COLO668 (cell line): Measurements from ENCODE around the gene PSMA6.
"Not testable (repeated sequence)": the region's sequence is repeated elsewhere in the genome, so short reads cannot be mapped to it uniquely, and the experiment has no call there.

ENCODE experiments used
- DNase-seq: peaks from one replicate; lab custom pipeline; 2025; ENCODE audit not compliant: unreplicated experiment; lab: John Stamatoyannopoulos, UW

The PSMA6 gene

DNA sequence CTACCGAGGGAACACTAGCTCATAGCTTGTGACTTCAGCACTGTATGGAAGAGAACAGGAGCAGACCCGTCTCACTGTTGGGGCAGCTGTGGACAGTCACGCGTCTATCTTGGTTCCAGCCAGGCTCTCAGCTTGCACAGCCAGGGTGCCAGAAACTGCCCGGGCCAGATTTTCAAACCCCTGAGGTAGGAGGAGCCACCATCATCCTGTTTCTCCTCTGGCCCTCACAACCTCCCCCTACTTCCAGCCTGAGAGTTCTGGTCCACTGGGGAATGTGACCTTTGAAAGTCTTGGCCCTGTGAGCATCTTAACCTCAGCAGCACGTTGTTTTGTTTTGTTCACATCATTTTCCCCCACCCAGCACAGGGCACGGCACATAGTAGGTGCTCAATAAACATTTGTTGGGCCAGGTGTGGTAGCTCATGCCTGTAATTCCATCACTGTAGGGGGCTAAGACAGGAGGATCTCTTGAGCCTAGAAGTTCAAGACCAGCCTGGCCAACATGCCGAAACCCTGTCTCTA, 50.4 kb downstream of the PSMA6 start:
- DNase-seq, result no peak

DNA sequence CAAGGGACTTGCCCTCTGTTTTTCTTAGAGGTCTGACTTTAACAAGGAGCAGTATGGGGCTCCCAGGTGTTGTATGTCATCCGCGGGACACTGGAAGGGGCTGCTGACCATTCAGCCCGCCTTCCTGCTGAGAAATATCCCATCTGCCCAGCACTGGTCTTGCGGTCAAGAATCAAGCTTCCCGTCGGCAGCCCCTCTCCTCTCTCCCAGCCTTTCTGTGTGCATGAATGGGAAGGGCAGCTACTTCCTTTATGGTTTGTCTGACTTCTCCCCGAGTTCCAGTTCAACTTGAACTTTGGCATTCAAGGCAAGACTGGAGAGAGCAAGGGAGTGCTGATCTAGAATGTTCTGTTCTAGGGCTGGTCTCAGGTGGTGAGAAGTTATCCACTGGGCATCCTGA, 51.5 kb downstream of the PSMA6 start:
- no peak for DNase-seq

DNA sequence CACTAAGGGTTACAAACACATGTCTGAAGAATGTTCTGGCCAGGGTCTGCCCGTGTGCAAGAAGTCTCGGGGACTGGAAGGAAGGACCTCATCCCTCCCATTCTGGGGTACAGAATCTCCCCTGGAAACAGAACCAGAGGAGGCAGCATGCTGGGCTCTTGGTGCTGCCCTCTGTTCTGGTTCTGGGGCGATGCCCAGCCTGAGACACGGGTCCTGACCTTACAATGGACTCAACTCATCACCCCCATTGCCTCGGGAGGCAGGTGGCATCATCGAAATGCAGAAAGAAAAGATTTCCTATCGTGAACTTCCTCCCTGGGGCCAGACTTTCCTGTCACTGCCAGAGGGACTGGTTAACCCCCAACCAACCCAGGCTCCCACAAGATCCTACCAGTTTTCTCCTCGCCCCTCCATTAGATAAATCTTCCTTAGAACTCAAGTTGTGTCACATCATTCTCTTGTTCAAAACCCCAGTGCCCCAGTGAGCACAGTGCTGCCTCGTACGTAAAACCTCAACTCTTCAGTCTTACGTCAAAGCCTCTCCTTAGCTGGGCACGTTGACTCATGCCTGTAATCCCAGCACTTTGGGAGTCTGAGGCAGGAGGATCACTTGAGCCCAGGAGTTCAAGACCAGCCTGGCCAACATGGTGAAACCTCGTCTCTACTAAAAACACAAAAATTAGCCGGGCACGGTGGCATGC, 52.1 kb downstream of the PSMA6 start:
- DNase-seq, result no peak

DNA sequence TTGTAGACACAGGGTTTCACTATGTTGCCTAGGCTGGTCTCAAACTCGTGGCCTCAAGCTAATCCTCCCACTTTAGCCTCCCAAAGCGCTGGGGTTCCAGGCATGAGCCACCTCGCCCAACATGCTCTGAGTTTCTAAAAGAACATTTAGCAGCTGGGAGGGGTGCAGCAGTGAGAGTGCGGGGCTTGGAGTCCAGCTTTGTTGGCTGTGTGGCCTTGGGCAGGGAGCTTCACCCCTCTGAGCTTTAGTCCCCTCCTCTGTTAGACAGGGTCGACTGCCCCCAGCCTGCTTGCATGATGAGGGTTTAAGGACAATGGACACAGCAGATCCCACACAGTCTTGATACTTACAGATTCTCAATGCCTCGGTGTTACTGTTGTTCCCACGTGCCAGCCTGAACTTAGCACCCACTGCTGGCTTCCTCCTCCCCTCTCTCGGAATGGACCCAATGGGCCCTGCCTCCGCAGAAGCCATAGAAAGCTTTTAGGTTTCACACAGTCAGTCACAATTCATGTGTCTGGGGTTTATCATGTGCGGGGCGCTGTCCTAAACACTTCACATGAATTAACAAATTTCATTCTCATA, 54.6 kb downstream of the PSMA6 start:
- no peak for DNase-seq

DNA sequence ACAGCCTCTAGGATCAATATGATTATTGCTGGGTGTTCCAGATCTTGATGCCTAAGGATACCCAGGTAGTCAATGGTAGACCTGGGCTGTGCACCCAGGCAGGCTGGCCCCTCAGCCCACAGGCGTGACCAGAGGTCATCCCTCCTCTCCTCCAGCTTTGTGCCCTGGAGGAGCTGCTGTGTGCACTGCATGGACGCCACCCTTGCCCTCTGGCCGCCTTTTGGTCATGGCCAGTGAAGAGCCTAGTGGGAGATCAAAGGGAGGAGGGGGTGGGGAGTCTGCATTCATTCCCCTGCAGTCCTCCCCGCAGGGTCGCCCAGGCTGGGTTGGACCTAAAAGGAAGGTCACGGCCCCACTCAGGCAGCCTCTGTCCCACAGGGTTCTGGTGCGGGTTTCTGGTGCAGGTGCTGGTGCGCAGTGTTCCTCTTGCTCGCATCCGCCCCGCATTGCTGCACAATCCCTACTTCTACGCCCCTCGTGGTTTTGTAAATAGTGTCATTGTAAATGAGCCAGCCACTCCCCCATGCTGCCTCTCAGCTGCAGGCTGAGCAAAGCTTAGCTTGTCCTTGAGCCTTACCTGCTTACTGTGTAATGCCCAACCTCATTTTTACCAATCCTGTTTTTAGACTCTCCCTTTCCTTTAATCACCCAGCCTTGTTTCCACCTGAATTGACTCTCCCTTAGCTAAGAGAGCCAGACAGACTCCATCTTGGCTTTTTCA, 55.3 kb downstream of the PSMA6 start:
- no peak for DNase-seq

DNA sequence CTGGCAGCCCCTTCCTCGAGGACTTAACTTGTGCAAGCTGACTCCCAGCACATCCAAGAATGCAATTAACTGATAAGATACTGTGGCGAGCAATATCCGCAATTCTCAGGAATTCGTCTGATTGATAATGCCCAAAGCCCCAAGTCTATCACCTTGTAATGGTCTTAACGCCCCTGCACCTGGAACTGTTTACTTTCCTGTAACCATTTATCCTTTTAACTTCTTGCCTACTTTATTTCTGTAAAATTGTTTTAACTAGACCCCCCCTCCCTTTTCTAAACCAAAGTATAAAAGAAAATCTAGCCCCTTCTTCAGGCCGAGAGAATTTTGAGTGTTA, 55.8 kb downstream of the PSMA6 start:
- not testable (repeated sequence) for DNase-seq

DNA sequence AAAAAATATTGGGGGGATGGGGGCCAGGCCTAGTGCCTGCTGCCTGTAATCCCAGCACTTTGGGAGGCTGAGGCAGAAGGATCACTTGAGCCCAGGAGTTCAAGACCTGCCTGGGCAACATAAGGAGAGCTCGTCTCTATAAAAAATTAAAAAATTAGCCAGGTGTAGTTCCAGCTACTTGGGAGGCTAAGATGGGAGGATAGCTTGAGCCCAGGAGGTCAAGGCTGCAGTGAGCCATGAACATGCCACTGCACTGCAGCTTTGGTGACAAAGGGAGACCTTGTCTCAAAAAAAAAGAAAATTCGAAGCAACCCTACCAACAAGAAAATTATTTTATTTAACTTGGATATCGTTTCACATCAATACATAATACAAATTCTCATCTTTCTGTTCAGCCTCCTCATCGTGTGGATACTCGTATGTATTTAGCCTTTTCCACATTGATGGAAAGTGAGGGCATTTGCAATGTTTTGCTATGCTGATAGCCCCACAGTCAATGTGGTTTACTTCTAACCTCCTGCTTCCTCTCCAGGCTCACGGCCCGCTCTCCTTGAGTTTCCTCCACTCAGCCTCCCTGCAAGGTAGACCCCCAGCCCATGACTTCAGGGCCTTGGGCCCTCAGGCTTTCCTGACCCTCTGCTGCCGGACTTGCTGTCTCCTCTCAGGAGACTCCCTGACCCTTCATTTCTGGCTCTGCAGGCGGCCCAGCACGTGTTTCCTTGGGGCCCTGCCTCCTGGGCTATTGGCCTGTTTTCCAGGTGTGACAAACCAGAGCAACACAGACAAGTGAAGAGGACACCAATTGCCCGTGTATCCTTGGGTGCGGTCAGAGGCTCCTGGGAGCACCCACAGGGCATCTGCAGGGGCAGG, 57.5 kb downstream of the PSMA6 start:
- DNase-seq, result no peak

DNA sequence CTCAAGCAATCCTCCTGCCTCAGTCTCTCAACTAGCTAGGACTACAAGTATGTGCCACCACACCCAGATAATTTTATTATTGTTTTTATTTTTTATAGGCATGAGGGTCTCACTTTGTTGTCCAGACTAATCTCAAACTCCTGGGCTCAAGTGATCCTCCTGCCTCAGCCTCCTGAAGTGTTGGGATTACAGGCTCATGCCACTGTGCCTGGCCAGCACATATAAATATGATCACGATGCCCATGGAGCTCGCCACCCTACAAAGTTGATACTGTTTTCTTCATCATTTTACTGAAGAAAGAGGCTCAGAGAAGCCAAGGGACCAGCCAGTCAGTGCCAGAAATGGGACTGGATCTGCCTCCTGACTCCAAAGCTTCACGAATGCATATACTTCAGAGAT, 59.3 kb downstream of the PSMA6 start:
- no peak for DNase-seq

DNA sequence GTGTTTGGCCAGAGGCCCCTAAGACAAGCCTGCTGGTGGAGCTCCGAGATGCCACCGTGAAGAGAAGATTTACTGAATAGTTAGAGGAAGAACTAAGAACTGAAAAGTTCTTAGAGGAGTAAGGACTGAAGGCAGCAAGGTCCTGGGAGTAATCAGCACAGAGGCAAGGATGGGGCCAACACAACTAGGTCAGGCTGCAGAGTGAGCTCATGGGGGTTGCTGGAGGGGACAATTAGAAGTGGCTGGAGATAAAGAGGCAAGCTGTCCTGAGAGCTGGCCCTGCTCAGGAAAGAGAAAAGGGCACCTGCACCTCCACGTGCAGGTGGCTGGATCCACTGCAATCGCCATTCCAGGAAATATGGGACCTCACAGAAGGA, 59.7 kb downstream of the PSMA6 start:
- DNase-seq, result no peak

DNA sequence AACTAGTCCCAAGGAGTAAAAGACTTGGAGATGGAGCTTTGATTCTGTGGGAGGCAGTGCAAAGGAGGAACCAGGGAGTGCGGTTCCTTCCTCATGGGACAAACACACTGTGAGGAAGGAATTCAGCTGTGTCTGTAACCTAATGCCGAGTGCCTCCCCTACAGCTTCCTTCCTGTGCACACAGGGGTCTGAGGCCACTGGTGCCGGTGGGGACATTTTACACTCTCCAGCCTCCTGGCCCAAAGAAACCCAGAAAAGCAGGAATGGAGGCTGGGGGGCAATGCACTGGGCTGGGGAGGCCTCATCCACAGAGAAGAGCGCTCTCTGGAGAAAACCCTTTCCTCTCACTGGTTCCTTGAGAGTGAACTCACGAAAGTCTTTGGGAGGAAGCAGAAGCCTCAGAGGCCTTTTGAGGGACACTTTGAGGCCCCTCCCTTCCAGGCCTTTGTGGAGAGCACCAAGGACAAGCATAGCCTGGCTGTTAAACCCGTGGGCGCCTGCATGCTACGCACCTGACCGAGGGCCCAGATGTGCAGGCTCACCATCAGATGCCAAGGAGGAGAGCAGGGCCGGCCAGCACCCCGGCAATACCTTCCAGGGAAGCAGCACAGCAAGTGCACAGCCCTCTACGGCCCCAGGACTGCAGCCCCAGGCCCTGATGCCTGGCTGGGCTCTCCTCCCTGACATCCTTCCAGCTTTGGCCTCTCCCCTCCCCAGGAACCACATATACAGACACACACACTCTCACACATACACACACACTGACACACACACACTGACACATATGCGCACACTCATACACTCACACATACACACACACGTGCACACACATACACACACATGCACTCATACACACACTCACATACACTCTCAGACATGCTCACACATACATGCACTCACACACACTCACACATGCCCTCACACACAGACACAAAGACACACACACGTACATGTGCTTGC, 60.4 kb downstream of the PSMA6 start:
- DNase-seq, result no peak

DNA sequence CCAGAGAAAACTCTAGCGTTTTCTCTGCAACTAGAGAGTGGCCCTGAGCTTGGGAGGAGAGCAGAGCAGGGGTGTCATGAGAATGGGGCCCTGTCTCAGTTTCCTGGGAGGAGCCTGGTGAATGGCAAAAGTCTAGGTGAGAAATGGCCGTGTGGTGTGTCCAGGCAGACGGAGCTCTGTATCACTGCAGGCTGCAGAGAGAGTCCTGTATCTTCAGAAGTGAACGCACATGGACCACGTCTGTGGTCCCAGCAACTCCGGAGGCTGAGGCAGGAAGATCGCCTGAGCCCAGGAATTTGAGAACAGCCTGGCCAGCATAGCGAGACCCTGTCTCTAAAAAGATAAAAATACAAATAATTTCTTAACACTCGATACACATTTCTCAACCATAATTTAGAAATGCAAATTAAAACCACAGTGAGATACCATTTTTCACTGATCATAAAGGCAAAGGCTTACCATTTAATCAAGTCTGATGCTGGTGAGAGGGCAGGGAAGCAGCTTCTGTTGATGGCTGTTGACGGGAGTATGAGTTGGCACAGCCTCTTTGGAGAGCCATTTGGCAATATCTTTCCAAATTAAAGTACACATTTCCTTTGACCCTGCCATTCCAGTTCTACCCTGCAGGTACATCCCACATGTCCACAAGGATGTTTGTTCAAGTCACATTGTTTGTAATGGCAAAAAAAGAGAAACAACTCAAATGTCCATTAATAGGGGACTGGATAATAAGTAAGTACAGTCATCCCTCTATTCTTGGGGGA, 61.4 kb downstream of the PSMA6 start:
- no peak for DNase-seq

DNA sequence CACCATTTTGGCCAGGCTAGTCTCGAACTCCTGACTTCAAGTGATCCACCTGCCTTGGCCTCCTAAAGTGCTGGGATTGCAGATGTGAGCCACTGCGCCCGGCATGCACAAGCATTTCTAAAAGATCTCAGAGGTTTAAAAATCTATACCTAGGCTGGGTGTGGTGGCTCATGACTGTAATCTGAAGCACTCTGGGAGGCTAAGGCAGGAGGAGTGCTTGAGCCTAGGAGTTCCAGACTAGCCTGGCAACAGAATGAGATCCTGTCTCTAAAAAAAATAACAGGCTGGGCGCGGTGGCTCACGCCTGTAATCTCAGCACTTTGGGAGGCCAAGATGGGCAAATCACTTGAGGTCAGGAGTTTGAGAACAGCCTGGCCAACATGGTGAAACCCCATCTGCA, 63.1 kb downstream of the PSMA6 start:
- not testable (repeated sequence) for DNase-seq

DNA sequence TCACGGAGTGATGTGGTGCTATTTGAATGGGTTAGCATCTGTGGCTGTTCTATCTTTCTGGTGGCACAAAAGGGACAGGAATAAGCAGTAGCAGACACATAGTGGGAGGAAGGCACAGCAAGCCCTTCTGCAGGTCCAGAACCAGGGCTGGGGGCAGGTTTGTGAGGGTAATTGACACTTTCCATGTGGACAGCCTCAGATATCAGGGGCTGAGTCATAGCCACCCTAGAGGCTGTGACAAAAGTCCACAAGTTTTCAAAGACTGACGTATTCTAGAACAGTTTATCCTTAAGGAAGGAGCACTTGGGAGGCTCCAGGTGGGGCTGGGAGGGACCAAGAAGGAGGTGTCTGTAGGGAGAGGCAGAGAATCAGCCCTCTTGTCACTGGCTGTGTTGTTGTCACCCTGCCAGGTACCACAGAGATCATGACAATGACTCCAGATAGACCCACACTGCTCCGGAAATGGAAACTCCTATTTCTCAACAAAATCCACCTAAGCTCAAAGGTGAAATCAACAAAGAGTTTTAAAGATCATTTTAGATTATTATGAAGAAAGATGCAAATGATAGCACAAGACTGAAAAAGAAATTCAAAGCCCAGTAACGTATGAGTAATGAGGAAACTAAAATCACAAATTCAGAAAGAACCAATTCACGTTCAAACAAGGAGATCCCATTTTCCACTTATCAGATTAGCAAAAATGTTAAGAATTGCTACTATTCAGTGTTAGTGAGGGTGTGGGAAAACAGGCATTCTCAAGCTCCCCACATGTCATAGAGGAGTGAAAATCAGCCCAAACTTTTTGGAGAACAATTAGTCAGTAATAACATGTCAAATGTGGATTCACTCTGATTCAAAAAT, 64.0 kb downstream of the PSMA6 start:
- no peak for DNase-seq

DNA sequence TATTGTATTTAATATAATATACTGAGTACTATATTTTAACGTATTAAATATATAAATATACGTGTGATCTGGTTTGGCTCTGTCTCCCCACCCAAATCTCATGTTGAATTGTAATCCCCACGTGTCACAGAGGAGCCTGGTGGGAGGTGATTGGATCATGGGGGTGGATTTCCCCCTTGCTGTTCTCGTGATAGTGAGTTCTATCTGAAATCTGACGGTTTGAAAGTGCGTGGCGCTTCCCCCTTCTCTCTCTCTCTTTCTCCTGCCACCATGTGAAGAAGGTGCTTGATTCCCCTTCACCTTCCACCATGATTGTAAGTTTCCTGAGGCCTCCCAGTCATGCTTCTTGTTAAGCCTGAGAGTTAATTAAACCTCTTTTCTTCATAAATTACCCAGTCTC, 67.5 kb downstream of the PSMA6 start:
- not testable (repeated sequence) for DNase-seq

DNA sequence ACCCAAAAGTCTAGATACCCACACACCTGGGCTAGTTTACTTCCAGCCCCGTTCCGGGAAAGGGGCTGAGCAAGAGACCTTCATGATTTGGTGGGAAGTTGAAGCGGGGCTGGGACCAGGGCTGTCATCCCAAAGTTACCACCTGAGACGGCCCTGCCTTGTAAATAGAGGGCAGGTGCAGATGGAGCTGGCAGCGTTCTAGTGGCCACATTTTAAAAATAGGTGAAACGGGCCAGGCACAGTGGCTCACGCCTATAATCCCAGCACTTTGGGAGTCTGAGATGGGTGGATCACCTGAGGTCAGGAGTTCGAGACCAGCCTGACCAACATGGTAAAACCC, 68.9 kb downstream of the PSMA6 start:
- DNase-seq, result no peak

DNA sequence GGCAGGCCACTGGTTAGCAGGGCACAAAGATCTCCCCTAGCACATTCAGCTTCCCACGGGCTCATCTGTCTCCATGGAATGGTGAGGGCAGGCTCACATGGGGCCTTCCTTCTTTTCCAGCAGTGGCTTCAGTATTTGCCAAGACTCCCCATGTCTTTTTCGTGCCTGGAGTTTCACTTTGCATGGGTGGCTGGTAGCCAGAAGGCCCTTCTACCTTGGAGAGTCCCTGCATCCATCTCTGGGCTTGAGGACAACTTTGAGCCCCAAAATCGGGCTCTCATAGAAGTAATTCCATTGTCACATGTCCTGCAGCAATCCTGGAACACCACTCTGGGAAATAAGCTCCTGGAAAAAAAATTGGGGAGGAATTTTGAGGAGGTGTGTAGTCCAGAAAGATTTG, 70.3 kb downstream of the PSMA6 start:
- DNase-seq, result no peak

DNA sequence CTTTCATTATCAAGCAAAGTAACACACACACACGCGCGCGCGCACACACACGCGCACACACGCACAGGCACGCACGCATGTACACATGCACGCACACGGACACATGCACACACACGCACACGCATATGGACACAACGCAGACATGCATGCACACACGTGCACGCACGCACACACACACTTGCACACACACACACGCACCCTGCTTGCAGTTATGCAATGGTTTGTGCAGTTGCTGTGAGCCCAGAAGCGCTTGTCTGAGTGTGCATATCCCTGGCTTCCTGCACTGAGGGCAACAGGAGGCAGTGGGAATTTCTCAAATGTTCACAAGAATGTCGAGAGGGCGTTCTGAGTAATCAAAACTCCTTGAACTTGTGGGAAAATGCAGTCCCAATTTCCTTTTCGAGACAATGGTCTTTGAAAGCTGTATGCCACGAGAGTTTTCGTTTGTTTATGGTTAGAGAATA, 70.8 kb downstream of the PSMA6 start:
- no peak for DNase-seq
